DND-41 (cell line): ENCODE results near the gene XCL1.
"Not testable (repeated sequence)": the region's sequence is repeated elsewhere in the genome, so short reads cannot be mapped to it uniquely, and the experiment has no call there.

ENCODE experiments used
- ATAC-seq: fragments of 200-7000 bp; cut with Tn5 transposase; 3 replicates; pipeline ENCODE4 v1.9.1; 2021; ENCODE audit warnings: low read depth; ENCODE audit not compliant: insufficient read depth
- DNase-seq: peaks from one replicate; pipeline ENCODE4 v3.0.0-alpha.2; 2020
- H2AFZ ChIP-seq: 2 replicates; pipeline ENCODE4 v1.6.0; 2012; ENCODE audit warnings: low read depth, low read length
- H3K27ac ChIP-seq: 2 replicates; pipeline ENCODE4 v1.5.1; 2012; ENCODE audit warnings: low read length, inconsistent platforms
- H3K27me3 ChIP-seq: fragments of 200-600 bp; sonication (generic); 2 replicates; pipeline ENCODE4 v1.6.0; 2012; ENCODE audit warnings: low read length, mild to moderate bottlenecking, inconsistent platforms; ENCODE audit not compliant: insufficient read depth, poor library complexity
- H3K36me3 ChIP-seq: 2 replicates; pipeline ENCODE4 v1.5.1; 2012; ENCODE audit warnings: low read length, inconsistent platforms; ENCODE audit not compliant: insufficient read depth
- H3K4me1 ChIP-seq: 2 replicates; pipeline ENCODE4 v1.5.1; 2012; ENCODE audit warnings: mild to moderate bottlenecking, low read length; ENCODE audit not compliant: insufficient read depth
- H3K4me2 ChIP-seq: 2 replicates; pipeline ENCODE4 v1.6.0; 2012; ENCODE audit warnings: mild to moderate bottlenecking, moderate library complexity, low read length, inconsistent platforms; ENCODE audit not compliant: insufficient read depth
- H3K4me3 ChIP-seq, 2 experiments: fragments of 200-600 bp in 1 of 2; shearing (Covaris generic) in 1 of 2; 2 replicates each; pipeline ENCODE4 v1.5.1; 2012 to 2016; ENCODE audit warnings: inconsistent platforms in 2 of 2, low read length in 2 of 2, mild to moderate bottlenecking in 2 of 2, low read depth in 1 of 2, moderate library complexity in 1 of 2
- H3K79me2 ChIP-seq: 2 replicates; pipeline ENCODE4 v1.6.0; 2012; ENCODE audit warnings: low read length, inconsistent platforms; ENCODE audit not compliant: insufficient read depth
- H3K9ac ChIP-seq: 2 replicates; pipeline ENCODE4 v1.6.0; 2012; ENCODE audit warnings: low read depth, mild to moderate bottlenecking, inconsistent platforms, low read length, moderate library complexity
- H3K9me3 ChIP-seq: 2 replicates; pipeline ENCODE4 v1.5.1; 2012; ENCODE audit warnings: low read length, moderate library complexity, mild to moderate bottlenecking, inconsistent platforms; ENCODE audit not compliant: insufficient read depth, severe bottlenecking
- H4K20me1 ChIP-seq: 2 replicates; pipeline ENCODE4 v1.6.0; 2012; ENCODE audit warnings: low read length; ENCODE audit not compliant: insufficient read depth
- CTCF ChIP-seq: IDR thresholded peaks from 2 replicates; pipeline ENCODE4 v1.5.1; 2012; ENCODE audit warnings: borderline replicate concordance, low read length, moderate library complexity, mild to moderate bottlenecking; ENCODE audit not compliant: poor library complexity, severe bottlenecking; ENCODE audit errors: extremely low read depth
- EZH2 ChIP-seq: IDR thresholded peaks from 3 replicates; pipeline ENCODE4 v1.6.1; 2012; ENCODE audit warnings: borderline replicate concordance, low read depth, mild to moderate bottlenecking, moderate library complexity, low read length, inconsistent platforms; ENCODE audit not compliant: severe bottlenecking

Gene XCL1

GRCh38 chr1:168543840-168544498 lies 32.4 kb upstream of the XCL1 start, which contains the start of gene XCL2:
XCL2 (minus strand) TSS chr1:168543997; CDS start chr1:168543964, 33 bp downstream.
- not testable (repeated sequence) for H3K4me2 ChIP-seq, H3K27me3 ChIP-seq, H4K20me1 ChIP-seq, H3K27ac ChIP-seq, H2AFZ ChIP-seq, H3K36me3 ChIP-seq, H3K9me3 ChIP-seq, H3K79me2 ChIP-seq, H3K9ac ChIP-seq, H3K4me3 ChIP-seq, H3K4me1 ChIP-seq, DNase-seq
- ATAC-seq = peak; percentile 62

GRCh38 chr1:168545678-168546552 lies 30.5 kb upstream of the XCL1 start:
- not testable (repeated sequence) for H3K9ac ChIP-seq, H3K27me3 ChIP-seq, ATAC-seq, H3K79me2 ChIP-seq, H4K20me1 ChIP-seq, H3K9me3 ChIP-seq, H3K27ac ChIP-seq, H2AFZ ChIP-seq, H3K36me3 ChIP-seq, H3K4me2 ChIP-seq, DNase-seq, H3K4me1 ChIP-seq, H3K4me3 ChIP-seq
- peak; percentile 35 for TF ChIP-seq CTCF

- H3K4me3 ChIP-seq, H3K79me2 ChIP-seq, H2AFZ ChIP-seq, H3K4me2 ChIP-seq, H3K9ac ChIP-seq, DNase-seq, H3K36me3 ChIP-seq, H3K27ac ChIP-seq, H3K27me3 ChIP-seq, H3K9me3 ChIP-seq, H4K20me1 ChIP-seq, H3K4me1 ChIP-seq, ATAC-seq: not testable (repeated sequence)
Measured at GRCh38 chr1:168546553-168546895, 29.9 kb upstream of the XCL1 start.

GRCh38 chr1:168550971-168551370 lies 25.4 kb upstream of the XCL1 start:
- no peaks in the 10 kb centered on the region for H3K36me3 ChIP-seq
- TF ChIP-seq CTCF (no peak), EZH2 (no peak)
- no peaks in the 10 kb centered on the region for H3K27me3 ChIP-seq
- no peaks in the 10 kb centered on the region for H4K20me1 ChIP-seq
- DNase-seq = no peak
- H3K9me3 ChIP-seq = no peaks in the 10 kb centered on the region
- no peak overlapping the region for H3K9ac ChIP-seq
- H3K27ac ChIP-seq = no peak overlapping the region
- no peak overlapping the region for H3K4me3 ChIP-seq
- no peak overlapping the region for H3K4me2 ChIP-seq
- 0 out of 2 replicates have a peak, but pooled peaks cover 2% of the 10 kb centered on the region for H3K4me1 ChIP-seq
- H3K79me2 ChIP-seq = no peaks in the 10 kb centered on the region
- peak; percentile 31; the same call in 1 of the 3 replicates for ATAC-seq
- no peak overlapping the region for H2AFZ ChIP-seq
